NCI-H446 (cell line): ENCODE data around the gene ZNF831.

ENCODE experiments used
- DNase-seq, 2 experiments: peaks; one replicate each; lab custom pipeline; 2025; lab: John Stamatoyannopoulos, UW

Gene ZNF831

GRCh38 chr20:59141818-59142581, 21.6 kb upstream of the ZNF831 start:
- DNase-seq: no peak

DNA sequence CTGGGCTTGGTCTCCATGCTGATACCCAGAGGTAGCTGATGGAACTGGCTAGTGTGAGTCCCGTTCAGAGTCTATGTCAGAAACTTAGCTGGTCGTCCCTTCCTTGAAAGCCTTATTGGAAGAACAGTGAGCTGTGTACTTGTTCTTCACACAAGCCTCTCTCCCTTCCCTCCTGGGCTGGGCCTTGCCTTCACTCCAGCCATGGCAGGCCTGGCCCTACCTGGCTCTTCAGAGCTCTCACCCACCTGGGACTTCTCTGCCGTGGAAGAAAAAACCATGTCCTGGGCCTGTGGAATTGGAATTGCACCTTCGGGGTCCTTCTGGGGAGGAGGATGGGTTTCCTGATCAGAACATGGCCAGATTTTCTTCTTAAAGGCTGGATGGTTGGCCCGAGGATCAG, 20.3 kb upstream of the ZNF831 start:
- DNase-seq: no peak

DNA sequence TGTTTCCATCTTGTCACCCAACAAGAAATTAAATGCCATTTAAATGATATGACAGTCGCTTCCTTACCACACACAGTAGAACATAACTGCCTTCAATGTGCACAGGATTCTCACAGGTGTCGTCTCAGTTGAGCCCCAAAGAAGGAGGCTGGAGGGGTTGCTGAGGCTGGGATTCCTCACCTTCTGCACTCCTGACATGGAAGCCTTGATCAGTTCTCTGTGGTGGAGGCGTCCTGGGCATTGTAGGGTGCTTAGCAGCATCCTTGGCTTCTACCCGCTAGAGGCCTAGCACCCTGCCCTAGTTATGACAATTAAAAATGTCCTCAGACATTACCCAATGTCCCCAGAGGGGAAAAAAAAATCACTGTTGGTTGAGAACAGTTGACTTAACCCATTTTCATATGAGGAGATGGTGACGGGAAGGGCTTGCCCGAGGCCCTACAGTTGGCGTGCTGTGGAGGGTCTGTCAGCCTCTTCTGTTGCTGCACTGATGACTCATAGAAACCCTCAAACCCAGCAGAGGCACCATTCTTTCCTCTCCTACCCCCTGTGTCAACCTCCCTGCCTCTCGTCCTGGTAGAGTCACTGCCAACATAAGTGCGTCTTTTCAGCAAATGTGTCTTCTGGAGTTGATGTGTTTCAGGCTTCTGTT, 19.3 kb upstream of the ZNF831 start:
- no peak for DNase-seq

- no peak for DNase-seq
Observed at GRCh38 chr20:59144831-59145196, 18.8 kb upstream of the ZNF831 start.

- no peak for DNase-seq
Observed at GRCh38 chr20:59145247-59145923, 18.2 kb upstream of the ZNF831 start.

DNA sequence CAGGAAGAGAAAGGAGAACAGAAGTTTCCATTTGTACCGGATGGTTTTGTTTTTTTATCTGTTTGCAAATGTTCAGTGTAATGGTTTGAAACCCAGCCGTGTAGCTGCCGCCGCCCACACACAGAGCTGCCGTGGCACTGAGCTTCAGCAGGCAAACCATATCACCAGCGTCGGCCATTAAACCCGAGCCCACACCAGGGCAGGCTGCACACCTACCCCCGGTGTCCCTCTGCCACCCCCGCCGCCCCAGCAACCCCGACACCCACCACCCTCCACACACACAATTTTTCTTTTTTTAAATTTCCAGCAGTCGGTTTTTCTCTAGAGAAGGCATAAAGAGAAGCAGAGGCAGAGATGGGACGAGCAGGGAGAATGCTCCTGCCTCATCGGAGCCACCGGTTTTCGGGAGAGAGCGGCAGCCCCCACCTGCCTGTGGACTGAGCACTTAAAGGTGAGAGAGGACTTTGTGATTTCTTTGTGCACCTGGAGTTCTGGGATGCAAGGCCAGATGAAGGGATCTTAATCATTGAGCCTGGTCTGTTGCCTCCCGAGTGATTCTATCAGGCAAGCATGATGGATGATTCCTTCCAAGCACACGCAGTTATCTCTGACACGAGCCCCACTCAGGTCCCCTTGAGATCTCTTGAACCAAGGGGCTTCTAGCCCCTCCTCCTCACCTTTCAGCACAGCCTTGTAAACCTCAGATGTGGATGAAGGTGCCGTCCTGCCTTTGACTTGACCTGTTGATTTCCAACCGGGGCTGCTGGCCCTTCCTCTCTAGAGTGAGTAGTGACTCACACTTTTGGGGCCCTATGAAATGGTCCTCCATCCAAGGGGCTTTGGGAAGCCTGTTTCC, 17.5 kb upstream of the ZNF831 start:
- no peak for DNase-seq

DNA sequence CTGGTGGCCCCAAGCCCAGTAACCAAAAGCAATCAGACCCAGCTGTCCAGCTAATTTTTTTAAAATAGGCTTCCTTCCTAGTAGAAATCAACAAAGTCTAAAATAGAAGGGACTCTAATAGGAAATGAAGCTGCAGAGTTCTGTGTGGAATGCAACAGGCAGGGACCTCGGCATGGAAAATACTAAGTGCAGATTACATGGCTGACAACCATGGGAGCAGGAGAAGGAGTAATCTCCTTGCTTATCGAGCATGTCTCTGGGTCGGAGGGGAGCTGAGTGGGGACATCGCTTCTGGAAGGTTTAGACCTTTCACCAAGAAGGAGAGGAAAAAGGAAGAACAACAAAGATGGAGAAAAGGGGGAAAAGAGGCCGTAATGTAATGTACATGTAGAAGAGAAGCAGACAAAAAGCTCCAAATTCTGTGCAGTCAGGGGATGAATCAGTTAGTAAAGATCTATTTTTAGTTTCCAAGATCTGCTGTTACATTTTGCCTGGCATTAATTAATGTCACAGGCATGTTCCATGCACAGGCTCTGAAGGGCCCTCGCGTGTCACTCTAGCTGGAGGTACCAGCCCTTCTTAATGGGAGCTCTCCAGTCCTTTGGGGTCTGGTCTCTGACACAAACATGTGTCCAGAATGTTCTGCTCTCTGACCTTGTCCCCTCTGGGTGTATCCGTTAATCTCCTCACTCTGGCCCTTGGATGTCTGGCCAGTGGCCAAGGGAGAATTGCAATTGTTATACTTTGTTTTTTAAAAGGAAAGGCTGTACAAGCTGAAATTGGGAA, 16.6 kb upstream of the ZNF831 start:
- DNase-seq: no peak

DNA sequence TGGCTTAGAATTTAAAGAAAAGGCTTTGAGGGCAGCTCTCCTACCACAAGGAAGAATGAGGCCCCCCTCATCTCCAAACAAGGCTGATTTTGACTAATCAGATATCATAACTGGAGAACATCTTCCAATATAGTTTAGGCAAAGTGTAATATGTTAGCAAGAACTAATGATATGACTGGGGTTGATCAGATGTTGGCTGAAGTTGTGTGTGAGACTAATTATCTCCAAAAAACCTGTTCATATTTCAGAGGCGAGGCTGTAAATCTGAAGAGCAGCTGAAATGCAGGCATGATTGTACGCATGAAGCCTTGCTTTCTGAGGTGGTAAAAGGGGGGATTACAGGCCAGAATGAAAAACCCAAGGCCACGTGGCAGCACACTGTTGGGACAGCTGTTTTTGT, 16.0 kb upstream of the ZNF831 start:
- no peak for DNase-seq

GRCh38 chr20:59148701-59149493, 14.7 kb upstream of the ZNF831 start:
- DNase-seq: no peak

GRCh38 chr20:59149678-59150504, 13.7 kb upstream of the ZNF831 start:
- DNase-seq: no peak

DNA sequence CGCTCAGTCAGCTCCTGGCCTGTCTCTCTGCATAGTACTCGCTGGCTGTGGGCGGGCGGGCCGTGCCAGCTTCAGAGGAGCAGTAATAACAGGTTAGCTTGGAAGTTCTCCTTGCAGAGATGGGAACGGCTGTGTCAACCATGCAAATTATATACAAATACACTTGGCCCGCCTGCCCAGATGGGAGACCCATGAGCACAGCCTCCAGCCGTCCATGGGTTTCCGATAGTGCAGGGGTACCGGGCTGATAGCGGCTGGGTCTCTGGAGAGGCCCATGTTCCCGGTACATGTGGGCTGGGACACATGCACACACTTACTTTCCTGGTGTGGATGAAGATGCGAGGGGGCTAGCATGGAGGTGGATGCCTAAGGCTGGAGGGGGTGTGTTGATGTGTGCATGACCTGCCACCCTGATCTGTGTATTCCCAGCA, 12.8 kb upstream of the ZNF831 start:
- no peak for DNase-seq

- no peak for DNase-seq
Observed at GRCh38 chr20:59151391-59151790, 12.2 kb upstream of the ZNF831 start.

- no peak for DNase-seq
Observed at GRCh38 chr20:59151820-59152219, 11.8 kb upstream of the ZNF831 start.

DNA sequence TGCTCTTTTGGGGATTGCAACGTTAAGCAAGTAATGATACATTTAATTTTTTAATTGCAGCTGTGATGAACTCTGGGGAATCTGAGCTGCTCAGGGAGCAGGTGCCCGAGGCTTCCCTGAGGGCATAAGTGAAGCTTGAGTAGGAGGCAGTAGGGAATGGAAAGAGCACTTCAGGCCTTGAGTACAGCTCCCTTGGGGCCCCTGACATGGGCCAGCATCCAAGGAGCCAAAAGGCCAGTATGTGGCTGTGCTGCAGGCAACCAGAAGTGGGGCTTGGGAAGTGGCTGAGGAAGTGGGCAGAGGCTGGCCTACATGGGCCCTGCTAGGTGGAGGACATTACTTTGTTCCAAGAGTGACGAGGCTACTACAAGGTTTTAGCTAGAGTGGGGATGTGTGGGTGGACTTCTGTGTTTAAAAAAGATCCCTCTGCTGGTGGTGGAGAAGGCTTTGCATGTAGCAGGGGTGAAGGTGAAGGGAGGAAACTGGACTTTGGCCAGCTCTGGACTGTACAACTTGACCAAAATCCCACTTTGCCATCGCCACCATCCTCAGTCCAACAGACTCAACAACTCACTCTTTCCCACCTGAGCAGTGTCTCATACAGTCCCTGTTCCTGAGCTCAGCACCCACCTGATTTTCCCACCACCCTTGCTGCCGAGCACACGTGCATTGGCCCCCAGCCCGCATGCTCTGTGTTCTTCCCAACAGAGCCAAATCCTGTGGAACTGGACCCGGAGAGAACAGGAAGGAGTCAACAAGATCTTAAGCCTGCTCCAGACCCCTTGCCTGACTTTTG, 10.9 kb upstream of the ZNF831 start:
- peak in 1 of 2 experiments; percentile 34 for DNase-seq

DNA sequence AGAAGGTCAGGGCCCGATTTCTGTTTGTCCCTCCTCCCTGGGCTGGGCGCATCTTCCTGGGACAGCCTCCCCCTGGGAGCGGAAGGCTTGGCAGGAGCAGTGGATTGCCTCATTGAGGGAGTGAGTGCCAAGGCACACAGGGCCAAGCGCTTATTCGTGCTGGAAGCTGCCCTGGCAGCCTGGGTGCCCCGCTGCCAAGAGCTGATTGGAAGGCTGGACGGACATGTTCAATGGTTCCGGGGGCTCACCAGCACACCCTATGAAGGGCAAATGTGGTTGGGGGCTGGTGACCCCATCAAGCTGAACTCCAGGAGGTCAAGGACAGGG, 10.3 kb upstream of the ZNF831 start:
- DNase-seq: peak; percentile 71 to 87

- DNase-seq: no peak
Observed at GRCh38 chr20:59153832-59154231, 9.8 kb upstream of the ZNF831 start.

GRCh38 chr20:59154317-59155013, 9.2 kb upstream of the ZNF831 start:
- no peak for DNase-seq

DNA sequence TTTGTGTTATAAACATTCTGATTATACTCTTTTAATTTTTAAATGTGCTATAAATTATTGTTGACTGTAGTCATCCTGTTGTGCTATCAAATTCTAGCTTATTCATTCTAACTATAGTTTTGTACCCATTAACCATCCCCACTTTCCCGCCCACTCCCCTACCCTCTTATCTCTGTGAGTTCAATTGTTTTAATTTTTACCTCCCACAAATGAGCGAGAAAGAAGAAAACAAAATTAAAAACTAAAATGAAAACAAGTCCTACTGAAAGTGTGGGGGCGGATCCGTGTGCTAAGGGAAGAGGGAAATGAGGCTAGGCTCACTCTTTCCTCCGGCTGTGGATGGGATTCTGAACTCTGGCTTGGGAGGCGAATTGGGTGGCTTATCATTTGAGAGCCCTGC, 6.6 kb upstream of the ZNF831 start:
- no peak for DNase-seq
